Neutrophil (primary cell): ENCODE results near the gene CNDP1.

ENCODE experiments used
- H3K27ac ChIP-seq: fragments of 200-600 bp; sonication (generic); 2 replicates; pipeline ENCODE4 v1.5.1; 2016; ENCODE audit warnings: mild to moderate bottlenecking, moderate library complexity
- H3K27me3 ChIP-seq: fragments of 200-600 bp; sonication (generic); 2 replicates; pipeline ENCODE4 v1.6.0; 2016; ENCODE audit warnings: mild to moderate bottlenecking
- H3K36me3 ChIP-seq: fragments of 200-600 bp; sonication (generic); 2 replicates; pipeline ENCODE4 v1.5.1; 2017
- H3K4me1 ChIP-seq, 2 experiments: fragments of 200-600 bp in 1 of 2; sonication (generic) in 1 of 2; 1 replicate in 1 of 2; 2 replicates in 1 of 2; pipeline versions ENCODE4 v1.5.1 to v1.6.1; 2013 to 2016; ENCODE audit warnings: low read depth in 1 of 2, low read length in 1 of 2, mild to moderate bottlenecking in 1 of 2, moderate library complexity in 1 of 2; ENCODE audit not compliant: control insufficient read depth in 1 of 2, insufficient read depth in 1 of 2
- H3K4me3 ChIP-seq, 2 experiments: fragments of 200-600 bp in 1 of 2; sonication (generic) in 1 of 2; 1 replicate in 1 of 2; 2 replicates in 1 of 2; pipeline ENCODE4 v1.5.1; 2013 to 2016; ENCODE audit warnings: low read depth in 1 of 2, low read length in 1 of 2, mild to moderate bottlenecking in 1 of 2, moderate library complexity in 1 of 2
- H3K9me3 ChIP-seq: fragments of 200-600 bp; sonication (generic); 2 replicates; pipeline ENCODE4 v1.5.1; 2016
- CTCF ChIP-seq: fragments of 200-600 bp; sonication (generic); IDR thresholded peaks from 2 replicates; pipeline ENCODE4 v1.5.1; 2016; ENCODE audit warnings: antibody characterized with exemption

Gene CNDP1

GRCh38 chr18:74546007-74546406 is 11.7 kb downstream of the CNDP1 start:
- peaks cover 10% of the 10 kb centered on the region for H3K27me3 ChIP-seq
- no peaks in the 10 kb centered on the region for H3K9me3 ChIP-seq
- H3K36me3 ChIP-seq: no peaks in the 10 kb centered on the region
- H3K27ac ChIP-seq: no peak overlapping the region
- no peak overlapping the region for H3K4me3 ChIP-seq
- H3K4me1 ChIP-seq: no peaks in the 10 kb centered on the region
- TF ChIP-seq CTCF: no peak

- Histone ChIP-seq H3K4me3 (no peak overlapping the region), H3K27ac (no peak overlapping the region), H3K9me3 (no peaks in the 10 kb centered on the region), H3K27me3 (peaks cover 10% of the 10 kb centered on the region), H3K36me3 (no peaks in the 10 kb centered on the region), H3K4me1 (no peaks in the 10 kb centered on the region)
- no peak for TF ChIP-seq CTCF
Observed at GRCh38 chr18:74546751-74547530, 12.6 kb downstream of the CNDP1 start.

DNA sequence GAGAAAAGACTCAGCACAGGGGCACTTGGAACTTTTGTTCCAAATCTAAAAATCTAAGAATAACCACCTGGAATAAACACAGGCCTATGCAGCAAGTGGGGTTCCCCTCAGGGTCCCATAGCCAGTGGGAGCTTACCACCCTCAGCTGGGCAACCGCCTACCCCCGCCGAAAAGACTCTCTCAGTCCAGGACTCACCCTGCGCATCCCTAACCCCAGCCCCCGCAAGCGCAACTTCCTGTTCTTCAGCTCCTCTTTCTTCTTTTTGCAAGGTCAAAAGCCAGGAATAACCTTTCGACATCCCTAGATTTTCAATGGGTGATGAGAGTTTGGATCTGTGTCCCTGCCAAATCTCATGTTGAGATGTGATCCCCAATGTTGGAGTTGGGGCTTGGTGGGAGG is 13.6 kb downstream of the CNDP1 start:
- Histone ChIP-seq H3K27me3 (peaks cover 10% of the 10 kb centered on the region), H3K27ac (no peak overlapping the region), H3K4me1 (no peaks in the 10 kb centered on the region), H3K4me3 (no peak overlapping the region), H3K9me3 (no peaks in the 10 kb centered on the region), H3K36me3 (no peaks in the 10 kb centered on the region)
- no peak for TF ChIP-seq CTCF

- H3K27ac ChIP-seq: no peak overlapping the region
- H3K4me3 ChIP-seq: no peak overlapping the region
- no peaks in the 10 kb centered on the region for H3K4me1 ChIP-seq
- H3K9me3 ChIP-seq: no peaks in the 10 kb centered on the region
- peaks cover 24% of the 10 kb centered on the region for H3K27me3 ChIP-seq
- H3K36me3 ChIP-seq: no peaks in the 10 kb centered on the region
- no peak for TF ChIP-seq CTCF
Observed at GRCh38 chr18:74549591-74550104, 15.3 kb downstream of the CNDP1 start.

DNA sequence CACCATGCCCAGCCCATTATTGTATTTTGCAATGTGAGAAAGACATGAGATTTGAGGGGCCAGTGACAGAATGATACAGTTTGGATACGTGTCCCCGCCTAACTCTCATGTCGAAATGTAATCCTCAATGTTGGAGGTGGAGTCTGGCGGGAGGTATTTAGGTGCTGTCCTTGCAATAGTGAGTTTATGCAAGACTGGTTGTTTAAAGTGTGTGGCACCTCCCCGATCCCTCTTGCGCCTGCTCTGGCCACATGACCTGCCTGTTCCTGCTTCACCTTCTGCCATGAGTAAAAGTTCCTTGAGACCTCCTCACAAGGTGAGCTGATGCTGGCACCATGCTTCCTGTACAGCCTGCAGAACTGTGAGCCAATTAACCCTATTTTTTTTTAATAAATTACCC is 16.6 kb downstream of the CNDP1 start:
- Histone ChIP-seq H3K4me3 (no peak overlapping the region), H3K36me3 (no peaks in the 10 kb centered on the region), H3K9me3 (no peaks in the 10 kb centered on the region), H3K27me3 (peaks cover 25% of the 10 kb centered on the region), H3K4me1 (no peaks in the 10 kb centered on the region), H3K27ac (no peak overlapping the region)
- no peak for TF ChIP-seq CTCF
